ENCODE data around the gene IGFBP5.

The IGFBP5 gene

GRCh38 chr2:216714376-216714775 lies 19.0 kb upstream of the IGFBP5 start:
- peak; percentile 62 for DNase-seq (ENCODE audit: low read depth, low spot score)

GRCh38 chr2:216713691-216714336 lies 18.5 kb upstream of the IGFBP5 start:
- DNase-seq (ENCODE audit: low read depth, low spot score) = peak; percentile 95

GRCh38 chr2:216711348-216711747 lies 16.0 kb upstream of the IGFBP5 start:
- DNase-seq (ENCODE audit: low read depth, low spot score) = no peak

- peak; percentile 86 for DNase-seq (ENCODE audit: low read depth, low spot score)
Measured at GRCh38 chr2:216710551-216711301, 15.4 kb upstream of the IGFBP5 start.

- DNase-seq (ENCODE audit: low read depth, low spot score) = no peak
Measured at GRCh38 chr2:216702756-216703155, 7.4 kb upstream of the IGFBP5 start.

GRCh38 chr2:216701544-216701943 lies 6.2 kb upstream of the IGFBP5 start:
- no peak for DNase-seq (ENCODE audit: low read depth, low spot score)

GRCh38 chr2:216700781-216701180 lies 5.4 kb upstream of the IGFBP5 start:
- DNase-seq (ENCODE audit: low read depth, low spot score) = no peak

GRCh38 chr2:216700088-216700567 lies 4.8 kb upstream of the IGFBP5 start:
- DNase-seq (ENCODE audit: low read depth, low spot score) = no peak

- peak; percentile 78 for DNase-seq (ENCODE audit: low read depth, low spot score)
Measured at GRCh38 chr2:216698895-216699294, 3.5 kb upstream of the IGFBP5 start.

GRCh38 chr2:216698293-216698692 lies 2.9 kb upstream of the IGFBP5 start:
- DNase-seq (ENCODE audit: low read depth, low spot score) = no peak

- DNase-seq (ENCODE audit: low read depth, low spot score) = peak; percentile 66
Measured at GRCh38 chr2:216696751-216697560, 1.6 kb upstream of the IGFBP5 start.

- DNase-seq (ENCODE audit: low read depth, low spot score) = no peak
Measured at GRCh38 chr2:216696321-216696720, 972 bp upstream of the IGFBP5 start.

- DNase-seq (ENCODE audit: low read depth, low spot score) = no peak
Measured at GRCh38 chr2:216694826-216695217, 527 bp downstream of the IGFBP5 start.

GRCh38 chr2:216694082-216694825 lies 1.1 kb downstream of the IGFBP5 start:
- peak; percentile 77 for DNase-seq (ENCODE audit: low read depth, low spot score)

- DNase-seq (ENCODE audit: low read depth, low spot score) = no peak
Measured at GRCh38 chr2:216693414-216694080, 1.8 kb downstream of the IGFBP5 start.

- DNase-seq (ENCODE audit: low read depth, low spot score) = peak; percentile 89
Measured at GRCh38 chr2:216692636-216693413, 2.5 kb downstream of the IGFBP5 start.

GRCh38 chr2:216690853-216691741 lies 4.3 kb downstream of the IGFBP5 start:
- DNase-seq (ENCODE audit: low read depth, low spot score) = peak; percentile 91

- no peak for DNase-seq (ENCODE audit: low read depth, low spot score)
Measured at GRCh38 chr2:216690456-216690852, 4.9 kb downstream of the IGFBP5 start.

- DNase-seq (ENCODE audit: low read depth, low spot score) = no peak
Measured at GRCh38 chr2:216689397-216689796, 6.0 kb downstream of the IGFBP5 start.
